ENCODE data around the gene OSBPL2. TPM values are rescaled to one million over a fixed set of nuclear protein-coding genes. Genes with fewer than 3 reads are reported as not detected.

The OSBPL2 gene
- total RNA-seq, 1 experiment from 2014 or later: 49.5 TPM

DNA sequence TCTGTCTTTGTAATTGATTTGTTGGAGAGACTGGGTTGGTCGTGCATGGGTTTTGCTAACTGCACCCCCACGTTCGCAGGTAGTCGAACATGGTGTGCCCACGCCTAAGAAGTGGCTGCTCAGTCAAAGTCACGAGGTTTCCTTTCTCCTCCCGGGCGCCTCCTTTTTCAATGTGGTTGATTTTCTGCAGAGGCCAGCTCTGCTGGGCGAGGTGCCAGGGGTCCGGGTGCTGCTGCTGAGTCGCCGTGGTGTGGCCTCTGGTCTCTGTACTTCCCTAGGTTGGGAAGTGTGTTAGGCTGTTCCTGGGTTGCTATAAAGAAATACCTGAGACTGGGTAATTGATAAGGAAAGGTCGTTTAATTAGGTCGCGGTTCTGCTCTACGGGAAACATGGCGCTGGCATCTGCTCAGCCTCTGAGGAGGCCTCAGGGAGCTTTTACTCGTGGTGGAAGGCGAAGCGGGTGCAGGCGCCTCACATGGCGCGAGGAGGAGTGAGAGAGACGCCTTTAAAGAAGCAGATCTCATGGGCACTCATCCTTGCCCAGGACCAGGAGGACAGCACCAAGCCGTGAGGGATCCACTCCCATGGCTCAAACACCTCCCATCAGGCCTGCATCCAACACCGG, 14.1 kb downstream of the OSBPL2 start (continued):
- TF ChIP-seq, protein P1, sequence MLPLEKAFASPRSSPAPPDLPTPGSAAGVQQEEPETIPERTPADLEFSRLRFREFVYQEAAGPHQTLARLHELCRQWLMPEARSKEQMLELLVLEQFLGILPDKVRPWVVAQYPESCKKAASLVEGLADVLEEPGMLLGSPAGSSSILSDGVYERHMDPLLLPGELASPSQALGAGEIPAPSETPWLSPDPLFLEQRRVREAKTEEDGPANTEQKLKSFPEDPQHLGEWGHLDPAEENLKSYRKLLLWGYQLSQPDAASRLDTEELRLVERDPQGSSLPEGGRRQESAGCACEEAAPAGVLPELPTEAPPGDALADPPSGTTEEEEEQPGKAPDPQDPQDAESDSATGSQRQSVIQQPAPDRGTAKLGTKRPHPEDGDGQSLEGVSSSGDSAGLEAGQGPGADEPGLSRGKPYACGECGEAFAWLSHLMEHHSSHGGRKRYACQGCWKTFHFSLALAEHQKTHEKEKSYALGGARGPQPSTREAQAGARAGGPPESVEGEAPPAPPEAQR (CRISPR knock-in tag; IDR thresholded peaks at IDR 0.05): no peak
- no peak for TF ChIP-seq JUN (CRISPR knock-in tag; IDR thresholded peaks at IDR 0.05)
- TF ChIP-seq SP1 (CRISPR knock-in tag; conservative IDR thresholded peaks at IDR 0.05): no peak
- TF ChIP-seq, protein P2, sequence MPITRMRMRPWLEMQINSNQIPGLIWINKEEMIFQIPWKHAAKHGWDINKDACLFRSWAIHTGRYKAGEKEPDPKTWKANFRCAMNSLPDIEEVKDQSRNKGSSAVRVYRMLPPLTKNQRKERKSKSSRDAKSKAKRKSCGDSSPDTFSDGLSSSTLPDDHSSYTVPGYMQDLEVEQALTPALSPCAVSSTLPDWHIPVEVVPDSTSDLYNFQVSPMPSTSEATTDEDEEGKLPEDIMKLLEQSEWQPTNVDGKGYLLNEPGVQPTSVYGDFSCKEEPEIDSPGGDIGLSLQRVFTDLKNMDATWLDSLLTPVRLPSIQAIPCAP (CRISPR knock-in tag; IDR thresholded peaks at IDR 0.05): no peak

DNA sequence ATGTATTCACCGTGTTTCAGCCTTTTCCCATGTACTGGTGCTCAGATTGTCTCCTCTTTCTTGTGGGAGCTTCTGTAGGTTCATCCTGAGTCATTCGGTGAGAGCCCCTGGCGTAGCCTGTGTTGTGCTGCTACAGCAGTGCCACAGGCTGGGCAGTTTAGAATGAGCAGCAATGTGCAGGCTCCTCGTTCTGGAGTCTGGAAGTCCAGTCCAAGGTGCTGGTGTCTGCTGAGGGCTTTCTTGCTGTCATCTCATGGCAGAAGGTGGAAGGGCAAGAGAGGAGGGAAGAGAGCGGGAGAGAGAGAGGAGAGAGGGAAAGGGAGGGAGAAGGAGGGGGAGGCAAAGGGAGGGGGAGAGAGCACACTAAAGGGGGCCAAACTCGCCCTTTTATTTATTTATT, 15.1 kb downstream of the OSBPL2 start:
- TF ChIP-seq, protein P3, sequence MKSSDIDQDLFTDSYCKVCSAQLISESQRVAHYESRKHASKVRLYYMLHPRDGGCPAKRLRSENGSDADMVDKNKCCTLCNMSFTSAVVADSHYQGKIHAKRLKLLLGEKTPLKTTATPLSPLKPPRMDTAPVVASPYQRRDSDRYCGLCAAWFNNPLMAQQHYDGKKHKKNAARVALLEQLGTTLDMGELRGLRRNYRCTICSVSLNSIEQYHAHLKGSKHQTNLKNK (CRISPR knock-in tag; IDR thresholded peaks at IDR 0.05): no peak
- TF ChIP-seq, protein P4, sequence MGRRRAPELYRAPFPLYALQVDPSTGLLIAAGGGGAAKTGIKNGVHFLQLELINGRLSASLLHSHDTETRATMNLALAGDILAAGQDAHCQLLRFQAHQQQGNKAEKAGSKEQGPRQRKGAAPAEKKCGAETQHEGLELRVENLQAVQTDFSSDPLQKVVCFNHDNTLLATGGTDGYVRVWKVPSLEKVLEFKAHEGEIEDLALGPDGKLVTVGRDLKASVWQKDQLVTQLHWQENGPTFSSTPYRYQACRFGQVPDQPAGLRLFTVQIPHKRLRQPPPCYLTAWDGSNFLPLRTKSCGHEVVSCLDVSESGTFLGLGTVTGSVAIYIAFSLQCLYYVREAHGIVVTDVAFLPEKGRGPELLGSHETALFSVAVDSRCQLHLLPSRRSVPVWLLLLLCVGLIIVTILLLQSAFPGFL (CRISPR knock-in tag; IDR thresholded peaks at IDR 0.05; ENCODE audit: borderline replicate concordance): no peak
- TF ChIP-seq FOXK1 (CRISPR knock-in tag; IDR thresholded peaks at IDR 0.05) (no peak), IRF2 (CRISPR knock-in tag; IDR thresholded peaks at IDR 0.05; ENCODE audit: borderline replicate concordance, low read depth) (no peak), ZNF263 (CRISPR knock-in tag; IDR thresholded peaks at IDR 0.05; ENCODE audit: low read depth) (no peak), JAZF1 (CRISPR knock-in tag; IDR thresholded peaks at IDR 0.05) (no peak)
- Mint-ChIP-seq H3K27ac (peak overlapping the region; percentile 75; the same call in 1 of the 2 replicates), H3K4me1 (peaks cover 4% of the 10 kb centered on the region; the same call in 1 of the 2 replicates), H3K9me3 (no peaks in the 10 kb centered on the region), H3K4me3 (no peak overlapping the region), H3K27me3 (ENCODE audit: low read depth) (no peaks in the 10 kb centered on the region), H3K36me3 (peaks cover 4% of the 10 kb centered on the region)
- ATAC-seq (no peak), DNase-seq (ENCODE audit: low spot score) (no peak)
- ChIA-PET POLR2A (no interaction called here), CTCF (no interaction called here)

DNA sequence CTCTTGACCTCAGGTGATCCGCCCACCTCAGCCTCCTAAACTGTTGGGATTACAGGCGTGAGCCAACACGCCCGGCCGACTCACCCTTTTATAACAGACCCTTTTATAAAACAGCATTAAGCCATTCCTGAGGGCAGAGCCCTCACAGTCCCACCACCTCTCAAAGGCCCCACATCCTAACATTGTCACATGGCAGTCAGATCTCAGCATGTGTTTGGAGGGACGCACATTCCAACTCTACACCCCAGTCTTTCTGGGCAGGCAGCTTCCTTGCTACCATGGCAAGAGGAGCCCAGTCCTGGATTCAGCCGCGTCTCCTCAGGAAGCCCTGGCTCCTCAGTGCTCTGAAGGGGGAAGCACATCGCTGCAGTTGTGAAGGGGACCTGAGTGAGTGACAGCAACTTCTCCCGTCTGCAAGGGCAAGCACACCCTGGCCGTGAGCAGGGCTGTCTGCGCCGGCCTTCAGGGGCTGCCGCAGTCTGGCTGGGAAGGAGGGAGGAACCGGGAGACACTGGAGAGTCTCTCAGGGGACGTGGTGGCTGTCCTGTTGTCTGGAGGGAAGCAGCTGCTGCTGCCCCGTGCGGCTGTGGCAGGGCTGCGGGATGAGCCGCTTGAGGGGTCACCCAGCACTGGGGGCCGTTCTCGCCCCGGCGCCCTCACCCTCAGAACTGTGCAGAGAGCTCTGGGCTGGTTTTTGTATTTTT, 15.9 kb downstream of the OSBPL2 start:
- DNase-seq (ENCODE audit: low spot score) (no peak), ATAC-seq (peak; percentile 38; the same call in 1 of the 2 replicates)
- H3K27ac Mint-ChIP-seq: peak overlapping the region; percentile 66
- peaks cover 6% of the 10 kb centered on the region for H3K36me3 Mint-ChIP-seq
- H3K4me1 Mint-ChIP-seq: peaks cover 4% of the 10 kb centered on the region; the same call in 1 of the 2 replicates
- no peaks in the 10 kb centered on the region for H3K9me3 Mint-ChIP-seq
- CTCF ChIA-PET: interaction anchor here (0.6 kb wide), 1 partner anchor 36 kb away, joined by 3 read pairs; no protein-coding TSS in a partner anchor
- no peak overlapping the region for H3K4me3 Mint-ChIP-seq
- POLR2A ChIA-PET: no interaction called here
- H3K27me3 Mint-ChIP-seq (ENCODE audit: low read depth): no peaks in the 10 kb centered on the region
- no peak for TF ChIP-seq TEAD1 (CRISPR knock-in tag; IDR thresholded peaks at IDR 0.05)
- TF ChIP-seq, protein P5, sequence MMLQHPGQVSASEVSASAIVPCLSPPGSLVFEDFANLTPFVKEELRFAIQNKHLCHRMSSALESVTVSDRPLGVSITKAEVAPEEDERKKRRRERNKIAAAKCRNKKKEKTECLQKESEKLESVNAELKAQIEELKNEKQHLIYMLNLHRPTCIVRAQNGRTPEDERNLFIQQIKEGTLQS (CRISPR knock-in tag; conservative IDR thresholded peaks at IDR 0.05): no peak
- no peak for TF ChIP-seq NR1H2 (CRISPR knock-in tag; IDR thresholded peaks at IDR 0.05)
- TF ChIP-seq, protein P3 (CRISPR knock-in tag; IDR thresholded peaks at IDR 0.05): no peak
- no peak for TF ChIP-seq ZNF263 (CRISPR knock-in tag; IDR thresholded peaks at IDR 0.05; ENCODE audit: low read depth)
- no peak for TF ChIP-seq KAT7 (CRISPR knock-in tag; IDR thresholded peaks at IDR 0.05; ENCODE audit: borderline replicate concordance)
- TF ChIP-seq NFATC4 (CRISPR knock-in tag; IDR thresholded peaks at IDR 0.05): no peak
- TF ChIP-seq, protein P6, sequence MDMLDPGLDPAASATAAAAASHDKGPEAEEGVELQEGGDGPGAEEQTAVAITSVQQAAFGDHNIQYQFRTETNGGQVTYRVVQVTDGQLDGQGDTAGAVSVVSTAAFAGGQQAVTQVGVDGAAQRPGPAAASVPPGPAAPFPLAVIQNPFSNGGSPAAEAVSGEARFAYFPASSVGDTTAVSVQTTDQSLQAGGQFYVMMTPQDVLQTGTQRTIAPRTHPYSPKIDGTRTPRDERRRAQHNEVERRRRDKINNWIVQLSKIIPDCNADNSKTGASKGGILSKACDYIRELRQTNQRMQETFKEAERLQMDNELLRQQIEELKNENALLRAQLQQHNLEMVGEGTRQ (CRISPR knock-in tag; IDR thresholded peaks at IDR 0.05): no peak
- TF ChIP-seq CREB1 (CRISPR knock-in tag; IDR thresholded peaks at IDR 0.05): no peak
- TF ChIP-seq MXD4 (CRISPR knock-in tag; IDR thresholded peaks at IDR 0.05; ENCODE audit: borderline replicate concordance): no peak
- TF ChIP-seq, protein P7, sequence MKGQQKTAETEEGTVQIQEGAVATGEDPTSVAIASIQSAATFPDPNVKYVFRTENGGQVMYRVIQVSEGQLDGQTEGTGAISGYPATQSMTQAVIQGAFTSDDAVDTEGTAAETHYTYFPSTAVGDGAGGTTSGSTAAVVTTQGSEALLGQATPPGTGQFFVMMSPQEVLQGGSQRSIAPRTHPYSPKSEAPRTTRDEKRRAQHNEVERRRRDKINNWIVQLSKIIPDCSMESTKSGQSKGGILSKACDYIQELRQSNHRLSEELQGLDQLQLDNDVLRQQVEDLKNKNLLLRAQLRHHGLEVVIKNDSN (CRISPR knock-in tag; IDR thresholded peaks at IDR 0.05): no peak
- no peak for TF ChIP-seq SMAD4 (CRISPR knock-in tag; IDR thresholded peaks at IDR 0.05)
- no peak for TF ChIP-seq SOX15 (CRISPR knock-in tag; IDR thresholded peaks at IDR 0.05)
- TF ChIP-seq, protein P8, sequence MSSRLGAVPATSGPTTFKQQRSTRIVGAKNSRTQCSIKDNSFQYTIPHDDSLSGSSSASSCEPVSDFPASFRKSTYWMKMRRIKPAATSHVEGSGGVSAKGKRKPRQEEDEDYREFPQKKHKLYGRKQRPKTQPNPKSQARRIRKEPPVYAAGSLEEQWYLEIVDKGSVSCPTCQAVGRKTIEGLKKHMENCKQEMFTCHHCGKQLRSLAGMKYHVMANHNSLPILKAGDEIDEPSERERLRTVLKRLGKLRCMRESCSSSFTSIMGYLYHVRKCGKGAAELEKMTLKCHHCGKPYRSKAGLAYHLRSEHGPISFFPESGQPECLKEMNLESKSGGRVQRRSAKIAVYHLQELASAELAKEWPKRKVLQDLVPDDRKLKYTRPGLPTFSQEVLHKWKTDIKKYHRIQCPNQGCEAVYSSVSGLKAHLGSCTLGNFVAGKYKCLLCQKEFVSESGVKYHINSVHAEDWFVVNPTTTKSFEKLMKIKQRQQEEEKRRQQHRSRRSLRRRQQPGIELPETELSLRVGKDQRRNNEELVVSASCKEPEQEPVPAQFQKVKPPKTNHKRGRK (CRISPR knock-in tag; IDR thresholded peaks at IDR 0.05; ENCODE audit: borderline replicate concordance): no peak
- TF ChIP-seq, protein P4 (CRISPR knock-in tag; IDR thresholded peaks at IDR 0.05; ENCODE audit: borderline replicate concordance): no peak
- TF ChIP-seq JAZF1 (CRISPR knock-in tag; IDR thresholded peaks at IDR 0.05): no peak

All from WTC11 (cell line).